GM18511 (cell line): ENCODE data around the gene TMPRSS4.

Experiments used
- ATAC-seq: cut with Tn5 transposase; IDR thresholded peaks from one replicate; pipeline ENCODE4 v1.9.1; 2021; ENCODE audit warnings: mild to moderate bottlenecking, moderate library complexity; ENCODE audit not compliant: unreplicated experiment

Gene TMPRSS4, protein sequence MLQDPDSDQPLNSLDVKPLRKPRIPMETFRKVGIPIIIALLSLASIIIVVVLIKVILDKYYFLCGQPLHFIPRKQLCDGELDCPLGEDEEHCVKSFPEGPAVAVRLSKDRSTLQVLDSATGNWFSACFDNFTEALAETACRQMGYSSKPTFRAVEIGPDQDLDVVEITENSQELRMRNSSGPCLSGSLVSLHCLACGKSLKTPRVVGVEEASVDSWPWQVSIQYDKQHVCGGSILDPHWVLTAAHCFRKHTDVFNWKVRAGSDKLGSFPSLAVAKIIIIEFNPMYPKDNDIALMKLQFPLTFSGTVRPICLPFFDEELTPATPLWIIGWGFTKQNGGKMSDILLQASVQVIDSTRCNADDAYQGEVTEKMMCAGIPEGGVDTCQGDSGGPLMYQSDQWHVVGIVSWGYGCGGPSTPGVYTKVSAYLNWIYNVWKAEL

DNA sequence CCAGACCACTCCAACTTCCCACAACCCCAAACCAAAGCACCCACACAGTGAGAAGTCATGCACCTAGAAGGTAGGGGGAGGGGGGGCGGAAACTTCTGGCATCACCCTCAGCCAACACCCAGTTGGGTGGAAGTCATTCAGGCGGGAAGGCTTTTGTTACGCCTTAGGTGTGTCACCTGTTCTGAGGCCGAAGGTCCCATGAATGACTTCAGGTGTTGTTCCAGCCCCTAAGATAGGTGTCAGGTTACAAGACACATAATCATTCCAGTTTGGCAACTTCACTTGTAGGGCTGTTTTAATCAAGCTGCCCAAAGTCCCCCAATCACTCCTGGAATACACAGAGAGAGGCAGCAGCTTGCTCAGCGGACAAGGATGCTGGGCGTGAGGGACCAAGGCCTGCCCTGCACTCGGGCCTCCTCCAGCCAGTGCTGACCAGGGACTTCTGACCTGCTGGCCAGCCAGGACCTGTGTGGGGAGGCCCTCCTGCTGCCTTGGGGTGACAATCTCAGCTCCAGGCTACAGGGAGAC lies at the start of gene TMPRSS4:
Gene TMPRSS4, plus strand, starts transcription at position 325 of the 528 bp plus-strand sequence. CDS start 225 bp downstream, outside the sequence.
- ATAC-seq = no peak

DNA sequence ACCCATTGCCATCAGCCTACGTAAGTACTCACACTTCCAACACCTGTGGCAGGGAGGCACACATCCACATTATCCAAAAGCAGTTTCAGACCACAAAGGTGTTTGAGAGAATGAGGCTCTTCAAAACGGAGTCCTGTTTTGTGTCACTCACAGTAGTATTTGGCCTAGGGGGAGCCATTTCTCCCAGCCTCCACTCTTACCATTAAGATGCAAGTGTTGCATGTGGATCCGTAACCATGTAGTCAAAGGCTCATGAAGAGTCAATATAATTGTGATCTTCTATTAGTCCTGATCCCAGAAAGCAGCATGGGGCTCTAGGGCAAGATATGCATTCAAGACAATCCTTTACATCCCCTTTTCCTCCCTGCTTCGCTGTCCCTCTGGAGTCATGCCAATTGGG lies 49.2 kb upstream of the TMPRSS4 start:
- ATAC-seq = no peak

DNA sequence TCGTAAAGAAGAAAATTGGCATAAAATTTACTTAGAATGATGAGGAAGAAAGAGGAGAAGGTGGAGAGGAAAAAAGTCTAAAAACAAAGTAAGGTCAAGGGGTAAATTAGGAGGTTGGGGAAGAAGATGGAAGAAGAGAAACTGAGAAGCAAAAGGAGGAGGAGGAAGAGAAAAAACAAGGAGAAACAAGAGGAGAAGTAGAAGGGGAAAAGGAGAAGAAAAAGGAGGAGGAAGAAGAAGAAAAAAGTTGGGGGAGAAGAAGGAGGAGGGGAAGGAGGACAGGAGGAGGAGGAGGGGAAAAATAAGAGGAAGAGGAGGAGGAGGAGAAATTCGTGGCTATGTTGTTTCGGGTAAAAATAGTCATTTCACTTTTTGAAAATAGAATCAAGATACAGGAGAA lies 48.3 kb upstream of the TMPRSS4 start:
- no peak for ATAC-seq

DNA sequence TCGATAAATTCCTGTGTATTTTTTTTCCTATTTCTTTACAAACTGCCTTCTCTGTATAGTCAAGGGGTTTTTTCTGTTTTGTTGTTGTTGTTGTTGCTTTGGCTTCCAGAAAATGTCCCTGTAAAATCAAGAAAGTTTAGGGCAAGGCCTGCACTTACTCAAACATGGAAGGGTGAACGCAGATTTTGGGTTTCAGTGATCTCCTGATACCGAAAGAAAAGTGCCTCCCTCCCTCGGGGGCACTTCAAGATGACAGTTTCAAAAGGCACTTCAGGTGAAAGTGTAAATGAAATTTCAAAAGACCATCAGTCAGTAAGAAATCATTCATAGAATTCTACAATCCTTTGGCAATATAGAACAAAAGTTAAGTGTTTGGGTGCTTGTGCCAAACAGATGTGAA lies 43.4 kb upstream of the TMPRSS4 start:
- ATAC-seq = no peak

DNA sequence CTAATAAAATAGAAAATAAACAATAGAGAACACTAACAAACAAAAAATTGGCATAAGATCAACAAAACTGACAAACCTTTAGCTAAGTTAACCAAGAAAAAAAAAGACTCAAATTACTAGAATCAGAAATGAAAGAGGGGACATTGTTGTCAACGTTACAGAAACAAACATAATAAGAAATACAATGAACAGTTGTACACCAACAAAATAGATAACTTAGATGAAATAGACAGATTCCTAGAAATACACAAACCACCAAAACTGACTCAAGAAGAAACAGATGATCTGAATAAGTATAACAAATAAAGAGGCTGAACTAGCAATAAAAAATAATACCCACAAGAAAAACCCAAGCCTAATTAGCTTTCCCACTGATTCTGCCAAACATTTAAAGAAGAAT lies 34.7 kb upstream of the TMPRSS4 start:
- ATAC-seq = no peak

DNA sequence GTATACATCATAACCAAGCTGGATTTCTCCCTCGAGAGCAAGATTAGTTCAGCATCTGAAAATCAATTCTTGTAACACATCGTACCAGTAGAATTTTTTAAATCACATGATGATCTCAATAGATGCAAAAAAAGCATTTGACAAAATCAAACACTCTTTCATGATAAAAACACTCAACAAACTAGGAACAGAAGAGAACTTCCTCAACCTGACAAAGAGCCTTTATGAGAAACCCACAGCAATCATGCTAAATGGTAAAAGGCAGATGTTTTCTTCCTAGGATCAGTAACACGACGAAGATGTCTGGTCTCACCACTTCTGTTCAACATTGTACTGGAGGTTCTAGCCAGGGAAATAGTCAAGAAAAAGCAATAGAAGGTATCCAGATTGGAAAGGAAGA lies 34.1 kb upstream of the TMPRSS4 start:
- no peak for ATAC-seq

DNA sequence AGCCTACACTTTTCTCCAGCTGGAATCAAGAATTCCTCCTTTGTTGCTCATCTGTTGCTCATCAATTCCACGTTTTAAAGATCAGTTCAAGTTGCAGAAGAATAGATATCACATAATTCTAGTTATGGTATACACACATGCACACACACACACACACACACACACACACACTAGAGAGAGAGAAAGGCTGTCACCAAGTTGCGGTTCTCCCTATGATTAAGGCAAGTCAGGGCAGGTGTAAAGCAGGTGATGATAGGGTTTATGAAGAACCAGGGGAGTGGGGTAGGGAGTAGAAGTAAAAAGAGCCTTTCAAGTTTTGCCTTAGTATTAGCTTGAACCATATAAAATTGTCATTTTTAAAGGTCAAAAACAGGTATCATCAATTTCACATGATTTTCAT lies 31.7 kb upstream of the TMPRSS4 start:
- ATAC-seq = no peak

DNA sequence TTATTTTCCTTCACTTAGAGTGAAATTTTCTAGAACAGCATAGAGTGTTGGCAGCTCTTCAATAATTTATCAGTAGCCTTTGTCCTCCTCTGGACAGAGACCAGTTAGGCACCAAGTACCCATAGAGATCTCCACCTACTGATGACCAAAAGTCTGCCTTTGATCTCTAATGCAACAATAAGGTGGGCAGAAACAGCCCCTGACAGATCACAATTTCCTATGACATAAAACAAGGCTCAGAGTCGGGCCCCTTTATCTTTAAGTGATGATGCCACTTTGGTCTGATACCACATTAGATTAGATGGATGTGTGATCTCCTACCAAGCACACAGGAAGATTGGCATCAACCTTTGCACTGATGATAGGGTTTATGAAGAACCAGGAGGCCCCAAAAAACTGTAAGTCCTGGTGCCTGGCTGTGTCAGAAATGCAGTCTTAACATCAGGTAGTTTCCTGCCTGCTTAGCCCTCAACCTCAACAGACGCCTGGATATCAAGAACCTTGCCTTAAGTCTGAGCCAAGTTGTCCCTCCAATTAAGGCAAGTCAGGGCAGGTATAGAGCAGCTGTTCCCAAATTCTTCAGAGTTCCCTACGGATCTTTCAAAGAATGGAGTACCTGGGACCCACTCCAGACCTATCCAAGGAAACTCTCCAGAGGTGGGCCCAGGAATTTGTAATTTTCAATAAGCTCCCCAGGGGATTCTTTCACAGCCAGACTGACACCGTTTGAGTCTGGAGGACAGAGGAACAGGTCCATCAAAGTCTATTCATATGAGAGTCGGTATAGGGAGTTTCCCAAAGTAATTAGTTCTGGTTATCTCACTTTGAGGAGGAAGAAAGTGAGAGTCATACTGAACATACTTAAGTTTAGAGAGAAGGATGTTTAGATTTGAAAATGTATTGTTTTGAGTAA lies 30.6 kb upstream of the TMPRSS4 start:
- ATAC-seq = no peak

DNA sequence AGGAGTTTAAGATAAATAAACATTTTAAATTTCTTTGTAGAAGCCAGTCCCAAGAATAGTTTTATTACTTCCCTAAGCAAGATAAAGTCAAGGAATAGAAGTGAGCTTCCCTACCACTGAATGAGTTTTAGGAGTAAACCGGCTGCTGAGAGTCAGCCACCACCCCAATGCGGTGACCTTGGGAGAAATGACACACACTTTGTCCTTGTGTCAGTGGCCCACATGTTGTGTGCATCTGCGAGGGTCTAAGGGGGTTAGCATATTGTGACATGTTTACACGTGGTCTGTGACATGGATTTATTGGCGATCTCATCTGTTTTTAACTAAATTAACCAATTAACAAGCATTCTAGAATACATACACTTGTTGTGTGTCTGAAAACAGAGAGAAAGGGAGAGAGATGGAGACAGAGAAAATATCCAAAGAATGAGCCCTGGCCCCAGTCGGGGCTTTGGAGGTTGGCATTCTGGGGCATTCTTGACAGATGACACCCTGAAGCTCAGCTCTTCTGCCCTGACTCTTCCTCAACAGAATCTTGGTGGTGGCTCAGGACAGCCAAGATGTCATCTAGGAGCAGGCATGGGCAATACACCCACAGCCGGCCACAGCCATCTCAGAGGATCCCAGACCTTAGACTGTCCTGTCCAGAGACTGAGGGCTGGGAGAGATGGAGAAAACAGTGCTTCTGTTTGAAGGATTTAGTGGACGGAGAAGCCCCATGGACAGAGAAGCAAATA lies 29.7 kb upstream of the TMPRSS4 start:
- ATAC-seq = no peak

DNA sequence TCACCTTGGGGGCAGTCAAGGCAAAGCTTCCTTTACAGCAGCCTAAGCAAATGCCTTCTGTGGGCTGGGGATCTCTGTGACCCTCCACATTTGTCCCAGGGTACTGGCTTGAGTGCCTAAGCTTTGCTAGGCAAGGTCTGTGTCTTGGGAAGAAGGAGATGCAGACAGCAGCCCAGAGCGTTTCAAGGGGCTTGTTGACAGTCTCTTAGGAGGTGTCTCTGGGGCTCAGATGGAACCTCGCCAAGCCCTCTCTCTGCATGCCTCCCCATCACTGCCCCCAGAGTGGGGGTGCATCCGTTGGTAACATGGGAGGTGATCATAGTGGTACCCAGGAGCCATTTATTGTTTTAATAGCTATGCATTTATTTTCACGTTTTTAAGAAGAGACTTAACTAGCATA lies 29.1 kb upstream of the TMPRSS4 start:
- no peak for ATAC-seq

DNA sequence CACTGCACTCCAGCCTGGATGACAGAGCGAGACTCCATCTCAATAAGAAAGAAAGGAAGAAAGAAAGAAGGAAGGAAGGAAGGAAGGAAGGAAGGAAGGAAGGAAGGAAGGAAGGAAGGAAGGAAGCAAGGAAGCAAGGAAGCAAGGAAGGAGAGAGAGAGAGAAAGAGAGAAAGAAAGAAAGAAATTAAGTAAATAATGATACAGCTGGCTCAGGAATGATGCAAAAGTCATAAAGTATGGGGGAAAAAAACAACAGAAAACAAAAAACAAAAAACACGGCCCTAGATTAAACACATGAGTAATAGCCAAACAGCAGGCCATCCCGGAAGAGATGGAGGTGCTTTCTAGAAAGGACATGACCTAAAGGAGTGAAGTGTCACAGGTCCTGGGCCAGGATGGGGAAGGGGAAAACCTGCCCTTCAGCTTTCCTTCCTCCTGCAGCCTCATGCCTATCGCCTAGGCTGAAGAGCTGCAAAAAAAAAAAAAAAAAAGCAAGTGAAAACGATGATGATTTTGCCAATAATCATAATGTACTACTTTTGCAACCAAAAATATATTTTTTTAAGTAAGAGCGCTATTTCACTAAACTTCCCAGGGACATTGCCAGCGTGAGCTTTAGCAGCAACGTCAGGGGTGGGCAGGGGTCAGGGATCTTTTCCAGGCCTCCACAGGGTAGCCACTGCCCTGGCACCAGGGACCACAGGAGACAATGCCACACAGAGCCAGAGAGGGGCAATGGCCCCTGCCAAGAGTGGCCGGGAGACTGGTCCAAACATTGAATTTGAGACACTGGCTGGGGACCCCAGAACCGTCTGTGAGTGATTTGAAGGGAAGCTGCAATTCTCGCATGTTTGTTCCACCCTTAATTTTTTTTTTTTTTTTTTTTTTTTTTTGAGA lies 28.2 kb upstream of the TMPRSS4 start:
- no peak for ATAC-seq

DNA sequence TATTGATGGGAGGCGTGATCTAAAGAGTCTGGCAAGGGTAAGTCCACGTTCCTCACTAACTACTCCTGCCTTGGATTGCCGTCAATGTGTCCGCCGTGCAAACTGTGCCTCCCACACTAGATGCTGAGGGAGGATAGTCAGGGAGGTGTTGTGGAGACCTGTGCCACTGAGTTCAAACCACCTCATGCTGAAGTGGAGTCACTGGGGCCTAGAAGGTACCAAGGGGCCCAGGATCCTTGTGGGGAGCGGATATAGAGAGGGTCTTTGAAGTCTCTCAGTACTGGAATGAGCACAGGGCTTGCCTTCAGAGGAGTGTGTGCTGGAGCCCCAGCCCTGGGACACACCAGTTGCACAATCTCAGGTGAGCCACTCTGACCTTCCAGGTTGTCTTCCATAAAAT lies 27.1 kb upstream of the TMPRSS4 start:
- ATAC-seq = no peak

DNA sequence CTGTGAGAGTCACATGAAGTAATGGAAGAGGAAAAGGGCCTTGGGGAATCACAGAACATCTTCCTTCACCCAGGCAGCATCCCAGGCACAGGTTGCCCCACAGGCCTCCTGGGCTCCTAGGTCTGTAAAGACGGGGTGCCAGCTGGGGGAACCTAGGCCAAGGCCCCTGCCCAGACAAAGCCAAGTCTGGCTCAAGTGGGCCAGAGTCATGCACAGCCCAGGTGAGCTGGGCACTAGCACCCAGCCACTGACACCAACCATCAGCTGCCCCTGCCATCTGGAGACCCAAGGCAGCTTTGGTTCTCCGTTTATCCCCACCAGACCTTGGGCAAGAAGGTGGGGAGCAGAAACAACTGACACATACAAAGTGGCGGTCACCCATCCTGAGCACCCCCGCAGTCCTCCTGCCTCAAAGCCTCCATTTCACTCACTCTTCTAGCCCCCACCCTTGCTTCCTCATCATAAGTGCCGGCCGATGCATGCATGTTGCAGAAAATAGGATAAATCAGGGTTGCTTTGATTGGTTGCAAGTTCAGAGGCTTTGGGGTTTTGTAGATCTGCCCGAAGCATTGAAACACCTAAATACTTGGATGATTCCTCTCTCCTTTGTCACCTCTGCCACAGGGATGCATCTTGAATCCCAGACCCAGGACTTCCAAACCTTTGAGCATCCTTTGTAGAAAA lies 26.5 kb upstream of the TMPRSS4 start:
- no peak for ATAC-seq

DNA sequence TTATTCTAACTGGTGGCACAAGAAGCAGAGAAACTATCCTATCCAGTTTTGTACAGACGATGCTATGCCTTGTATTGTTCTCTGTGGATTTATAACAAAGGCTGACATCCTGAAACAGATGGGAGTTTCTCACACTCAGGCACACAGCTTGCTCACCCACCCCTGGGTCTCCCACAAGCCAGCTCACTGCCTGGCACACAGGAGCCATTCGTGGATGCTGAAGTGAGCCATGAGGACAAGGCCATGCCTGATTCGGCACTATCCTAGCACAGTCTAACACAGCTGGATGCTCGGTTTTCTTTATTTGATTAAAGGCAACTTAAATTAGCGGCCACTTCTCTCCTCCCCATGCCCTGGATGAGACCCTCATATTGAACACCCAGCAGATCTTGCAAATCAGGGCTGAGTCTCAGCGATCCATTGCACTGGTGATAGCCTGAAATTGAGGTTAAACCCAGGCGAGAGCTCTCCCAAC lies 25.7 kb upstream of the TMPRSS4 start:
- ATAC-seq = no peak

DNA sequence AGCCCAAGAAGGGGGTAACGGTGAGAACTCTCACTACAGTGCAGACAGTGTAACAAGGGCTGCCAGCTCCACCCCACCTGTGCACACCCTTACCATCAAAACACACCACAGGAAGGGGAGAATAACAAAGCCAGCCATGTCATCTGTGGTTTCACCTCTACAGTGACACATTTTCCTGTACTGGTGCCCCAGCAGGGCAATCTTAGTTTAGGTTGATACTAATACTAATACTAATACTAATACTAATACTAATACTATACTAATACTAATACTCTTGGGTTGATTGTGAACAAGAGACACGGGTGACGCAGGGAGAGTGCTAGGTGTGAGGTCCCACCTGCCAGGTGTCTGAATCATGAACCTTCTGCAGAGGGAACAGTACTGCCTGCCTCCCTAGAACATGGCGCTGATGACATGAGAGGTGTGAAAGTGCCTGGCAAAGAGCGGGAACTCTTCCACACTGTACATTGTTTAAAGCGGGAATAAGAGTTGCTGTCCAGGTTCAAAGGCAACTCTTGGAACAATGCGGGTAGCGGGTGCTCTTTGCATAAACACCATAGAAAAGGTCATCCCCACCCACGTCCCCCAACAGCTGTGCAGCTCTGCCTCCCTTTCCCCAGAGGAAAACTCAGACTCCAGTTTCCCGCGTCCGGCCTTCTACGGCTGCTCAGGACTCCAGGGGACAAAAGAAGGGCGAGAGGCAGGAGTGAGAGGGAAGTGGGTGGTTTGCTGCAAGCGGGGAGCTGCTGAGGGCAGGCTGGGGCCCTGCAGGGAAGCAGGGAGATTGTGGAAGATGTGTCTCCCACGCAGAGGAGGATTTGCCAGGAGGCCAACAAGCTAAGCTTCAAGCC lies 25.0 kb upstream of the TMPRSS4 start:
- peak; percentile 60 for ATAC-seq

DNA sequence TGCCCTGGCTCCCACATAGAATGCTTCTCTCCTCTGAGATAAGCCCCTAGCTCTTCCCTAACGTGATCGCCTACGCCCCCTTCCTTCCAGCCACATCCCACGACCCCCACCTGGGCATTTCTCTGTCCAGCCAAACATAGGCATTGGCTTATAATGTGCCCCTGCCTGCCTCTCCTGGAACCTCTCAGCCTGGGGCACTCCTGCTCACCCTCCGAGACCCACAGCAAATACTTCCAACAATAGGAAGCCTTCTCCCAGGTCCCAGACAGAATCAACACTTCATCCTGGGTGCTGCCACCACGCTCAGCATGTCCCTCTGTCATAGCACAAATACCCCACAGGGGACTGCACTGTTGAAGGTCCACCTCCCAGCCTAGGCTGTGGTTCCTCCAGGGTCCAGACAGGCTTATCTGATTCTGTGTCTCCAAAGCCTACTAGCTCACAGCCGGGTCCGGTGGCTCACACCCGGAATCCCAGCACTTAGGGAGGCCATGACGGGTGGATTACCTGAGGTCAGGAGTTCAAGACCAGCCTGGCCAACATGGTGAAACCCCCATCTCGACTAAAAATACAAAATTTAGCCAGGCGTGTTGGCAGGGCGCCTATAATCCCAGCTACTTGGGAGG lies 24.2 kb upstream of the TMPRSS4 start:
- no peak for ATAC-seq

DNA sequence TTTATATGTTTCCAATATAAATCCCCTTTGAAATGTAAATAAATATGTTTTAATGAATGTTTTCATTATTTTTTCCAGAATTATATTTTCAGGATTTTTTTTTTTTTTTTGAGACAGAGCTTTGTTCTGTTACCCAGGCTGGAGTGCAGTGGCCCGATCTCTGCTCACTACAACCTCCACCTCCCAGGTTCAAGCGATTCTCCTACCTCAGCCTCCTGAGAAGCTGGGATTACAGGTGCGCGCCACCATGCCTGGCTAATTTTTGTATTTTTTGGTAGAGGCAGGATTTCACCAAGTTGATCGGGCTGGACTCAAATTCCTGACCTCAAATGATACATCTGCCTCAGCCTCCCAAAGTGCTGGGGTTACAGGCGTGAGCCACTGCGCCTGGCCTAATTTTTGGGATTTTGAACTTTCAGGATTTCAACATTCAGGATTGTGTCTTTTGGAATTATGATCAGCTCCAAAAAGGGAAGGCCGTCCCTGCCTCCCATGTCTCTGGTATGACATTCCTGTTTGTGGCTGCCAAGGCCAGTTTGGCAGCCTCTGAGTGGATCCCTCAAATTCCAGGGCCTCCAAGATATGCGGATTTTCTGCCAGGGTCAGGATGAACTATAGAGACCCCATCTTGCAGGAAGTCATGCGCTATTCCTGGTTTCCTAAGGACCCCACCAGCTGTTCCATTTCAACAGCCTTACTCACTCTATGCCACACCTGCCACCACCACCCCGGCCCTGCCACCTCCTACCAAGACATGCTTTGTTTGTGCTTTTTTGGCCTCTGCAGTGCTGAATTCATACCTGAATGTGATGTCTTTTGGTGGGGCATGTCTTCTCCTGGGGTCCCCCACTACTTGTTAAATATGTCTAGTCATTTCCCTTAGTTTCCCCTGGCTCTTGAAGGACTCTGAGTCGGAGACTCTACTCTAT lies 21.9 kb upstream of the TMPRSS4 start:
- ATAC-seq = no peak
